Measurements from ENCODE around the gene ACO2. TPM values are rescaled to one million over a fixed set of nuclear protein-coding genes. Genes with fewer than 3 reads are reported as not detected.

The ACO2 gene
- total RNA-seq, 1 experiment from 2014 or later: 76.7 TPM

GRCh38 chr22:41543854-41544670, 75.1 kb downstream of the ACO2 start, which contains the start of gene POLR3H:
Gene POLR3H, minus strand, starts transcription at chr22:41544470. Its CDS starts 369 bp downstream, at chr22:41544101.
- Histone ChIP-seq H3K4me3 (peak within 1 kb of the TSS; percentile 83), H3K79me2 (ENCODE audit: low read depth) (peaks cover 47% of the 10 kb centered on the region), H3K27ac (peak within 1 kb of the TSS; percentile 33; the same call in 1 of the 2 replicates)

DNA sequence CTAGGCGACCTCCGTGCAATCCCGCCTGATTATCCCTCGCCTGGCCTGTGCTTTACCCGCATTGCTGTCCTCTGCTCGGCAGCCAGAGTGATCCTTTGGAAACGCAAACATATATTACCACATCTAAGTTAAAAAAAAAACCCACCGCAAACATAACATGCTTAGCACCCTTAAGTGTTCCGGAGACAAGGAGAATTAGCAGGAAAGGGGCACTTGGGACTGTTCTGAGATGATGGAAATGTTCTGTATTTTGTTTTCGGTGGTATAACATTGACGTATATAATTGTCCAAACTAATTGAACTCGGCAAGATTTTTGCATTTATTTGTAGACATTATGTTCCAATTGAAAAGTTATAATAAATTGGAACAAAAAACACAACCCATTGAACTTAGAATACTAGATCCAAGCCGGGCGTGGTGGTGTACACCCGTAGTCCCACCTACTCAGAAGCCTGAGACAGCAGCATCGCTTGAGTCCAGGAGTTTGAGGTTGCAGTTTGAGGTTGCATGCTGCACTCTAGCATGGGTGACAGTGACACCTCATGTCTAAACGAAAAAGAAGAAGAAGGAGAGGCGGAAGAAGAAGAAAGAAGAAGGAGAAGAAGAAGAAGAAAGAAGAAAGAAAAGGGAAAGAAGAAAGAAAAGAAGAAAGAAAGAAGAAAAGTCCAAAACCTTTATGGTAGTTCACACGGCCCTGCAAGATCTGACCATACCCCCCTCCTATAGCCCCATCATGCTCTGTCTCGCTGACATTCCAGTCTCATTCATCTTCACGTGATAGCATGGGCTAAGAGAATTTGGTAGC, 76.0 kb downstream of the ACO2 start:
- Histone ChIP-seq H3K27me3 (ENCODE audit: insufficient read depth, low read depth) (no peaks in the 10 kb centered on the region), H4K20me1 (ENCODE audit: insufficient read depth) (peaks cover 35% of the 10 kb centered on the region), H3F3A (ENCODE audit: insufficient read depth, low read depth) (peaks cover 7% of the 10 kb centered on the region; the same call in 1 of the 2 replicates), H3K4me1 (replicated peaks; ENCODE audit: insufficient read depth) (peaks cover 17% of the 10 kb centered on the region), H3K4me2 (peak overlapping the region; percentile 84), H3K4me3 (peak overlapping the region; percentile 83), H3K9me2 (ENCODE audit: insufficient read depth) (no peaks in the 10 kb centered on the region), H3K36me3 (ENCODE audit: low read depth) (no peaks in the 10 kb centered on the region), H3K79me2 (ENCODE audit: low read depth) (peaks cover 43% of the 10 kb centered on the region), H2AFZ (peak overlapping the region; percentile 40), H3K27ac (no peak overlapping the region), H3K9me3 (ENCODE audit: insufficient read depth, low read depth) (no peaks in the 10 kb centered on the region)
- intact Hi-C loops (cut with micrococcal nuclease; ENCODE audit: unreplicated experiment): loop anchor here (2.0 to 5.0 kb wide), 3 partner anchors 44 to 402 kb away; partner anchors contain the start of genes CENPM, DESI1, PMM1 and XRCC6
- ChIA-PET POLR2A (ENCODE audit: unreplicated experiment) (no interaction called here), CTCF (no interaction called here)
- TF ChIP-seq CTCF (conservative IDR thresholded peaks at IDR 0.05) (no peak), EZH2 (IDR thresholded peaks at IDR 0.05; ENCODE audit: low read depth) (no peak)
- TSS peak; percentile 92 for BruUV-seq (replicated peaks)
- no peak for DNase-seq

More at GRCh38 chr22:41543854-41544670, 75.1 kb downstream of the ACO2 start, which contains the start of gene POLR3H:
- Histone ChIP-seq H3K4me2 (peak within 1 kb of the TSS; percentile 84), H3F3A (ENCODE audit: insufficient read depth, low read depth) (peaks cover 7% of the 10 kb centered on the region; the same call in 1 of the 2 replicates), H3K4me1 (replicated peaks; ENCODE audit: insufficient read depth) (peaks cover 17% of the 10 kb centered on the region), H2AFZ (peak within 1 kb of the TSS; percentile 84), H3K36me3 (ENCODE audit: low read depth) (no peaks in the 10 kb centered on the region), H4K20me1 (ENCODE audit: insufficient read depth) (peaks cover 40% of the 10 kb centered on the region), H3K9me3 (ENCODE audit: insufficient read depth, low read depth) (no peaks in the 10 kb centered on the region), H3K9me2 (ENCODE audit: insufficient read depth) (no peaks in the 10 kb centered on the region), H3K27me3 (ENCODE audit: insufficient read depth, low read depth) (no peaks in the 10 kb centered on the region)
- ChIA-PET POLR2A (ENCODE audit: unreplicated experiment) (interaction anchor here (0.5 to 0.8 kb wide), 7 partner anchors 14 to 719 kb away, joined by 3 to 30 read pairs (median 3); partner anchors contain the start of gene PMM1), CTCF (interaction anchor here (0.6 to 1.0 kb wide), 12 partner anchors 14 to 538 kb away, joined by 3 to 12 read pairs (median 3); partner anchors contain the start of gene PMM1)
- intact Hi-C loops (cut with micrococcal nuclease; ENCODE audit: unreplicated experiment): loop anchor here (2.0 to 5.0 kb wide), 3 partner anchors 45 to 403 kb away; partner anchors contain the start of genes CENPM, DESI1, PMM1 and XRCC6
- no TSS peak for BruUV-seq (replicated peaks)
- TF ChIP-seq EZH2 (IDR thresholded peaks at IDR 0.05; ENCODE audit: low read depth) (no peak), CTCF (conservative IDR thresholded peaks at IDR 0.05) (peak; percentile 76)
- DNase-seq: peak; percentile 95 to 99

GRCh38 chr22:41548830-41549211, 79.9 kb downstream of the ACO2 start:
- POLR2A ChIA-PET (ENCODE audit: unreplicated experiment): no interaction called here
- no peak for DNase-seq
- H3K36me3 ChIP-seq (ENCODE audit: low read depth): no peaks in the 10 kb centered on the region

More at GRCh38 chr22:41548830-41549211, 79.9 kb downstream of the ACO2 start:
- Histone ChIP-seq H2AFZ (no peak overlapping the region), H3K4me3 (no peak overlapping the region), H3F3A (ENCODE audit: insufficient read depth, low read depth) (peaks cover 7% of the 10 kb centered on the region; the same call in 1 of the 2 replicates), H3K27me3 (ENCODE audit: insufficient read depth, low read depth) (no peaks in the 10 kb centered on the region), H3K27ac (no peak overlapping the region), H3K9me3 (ENCODE audit: insufficient read depth, low read depth) (no peaks in the 10 kb centered on the region), H3K9me2 (ENCODE audit: insufficient read depth) (no peaks in the 10 kb centered on the region), H3K4me2 (no peak overlapping the region), H4K20me1 (ENCODE audit: insufficient read depth) (no peaks in the 10 kb centered on the region), H3K79me2 (ENCODE audit: low read depth) (peaks cover 4% of the 10 kb centered on the region), H3K4me1 (replicated peaks; ENCODE audit: insufficient read depth) (peaks cover 7% of the 10 kb centered on the region)
- intact Hi-C loops (cut with micrococcal nuclease; ENCODE audit: unreplicated experiment): no loop called here
- no TSS peak for BruUV-seq (replicated peaks)
- TF ChIP-seq EZH2 (IDR thresholded peaks at IDR 0.05; ENCODE audit: low read depth): no peak
- TF ChIP-seq CTCF (conservative IDR thresholded peaks at IDR 0.05): no peak
- CTCF ChIA-PET: no interaction called here
